HepG2 (cell line): ENCODE results near the gene PDZD7. TPM values are rescaled to one million over a fixed set of nuclear protein-coding genes. Genes with fewer than 3 reads are reported as not detected.

Source experiments
- ARNTL ChIP-seq: sonication (generic); formaldehyde crosslinking; IDR thresholded peaks from 2 replicates; pipeline ENCODE4 v1.4.0; 2020; ENCODE audit warnings: mild to moderate bottlenecking, missing genetic modification reagents
- HMGXB3 ChIP-seq: sonication (generic); formaldehyde crosslinking; IDR thresholded peaks from 2 replicates; pipeline ENCODE4 v1.4.0; 2020; ENCODE audit warnings: missing genetic modification reagents, borderline replicate concordance
- HOXA5 ChIP-seq: sonication (generic); formaldehyde crosslinking; IDR thresholded peaks from 2 replicates; pipeline ENCODE4 v1.4.0; 2020; ENCODE audit warnings: missing genetic modification reagents
- IKZF1 ChIP-seq: fragments of 450-650 bp; IDR thresholded peaks from 2 replicates; pipeline ENCODE4 v1.7.1; 2016
- IKZF5 ChIP-seq: IDR thresholded peaks from 2 replicates; pipeline ENCODE4 v1.6.1; 2018; ENCODE audit warnings: missing genetic modification reagents, mild to moderate bottlenecking, missing compliant biosample characterization
- IRF1 ChIP-seq: sonication (generic); formaldehyde crosslinking; IDR thresholded peaks from 2 replicates; pipeline ENCODE4 v1.4.0; 2020; ENCODE audit warnings: low read depth, mild to moderate bottlenecking, missing genetic modification reagents
- ISX ChIP-seq: sonication (generic); formaldehyde crosslinking; conservative IDR thresholded peaks from 2 replicates; pipeline ENCODE4 v1.5.0; 2020; ENCODE audit warnings: missing genetic modification reagents
- MLXIP ChIP-seq: sonication (generic); formaldehyde crosslinking; IDR thresholded peaks from 2 replicates; pipeline ENCODE4 v1.9.0; 2021; ENCODE audit warnings: missing genetic modification reagents, borderline replicate concordance
- MTF2 ChIP-seq: sonication (generic); formaldehyde crosslinking; IDR thresholded peaks from 2 replicates; pipeline ENCODE4 v1.5.0; 2020; ENCODE audit warnings: missing genetic modification reagents, borderline replicate concordance
- MXD4 ChIP-seq: IDR thresholded peaks from 2 replicates; pipeline ENCODE4 v1.6.1; 2016; ENCODE audit warnings: mild to moderate bottlenecking, missing biosample characterization, missing genetic modification reagents
- NFIB ChIP-seq: sonication (generic); formaldehyde crosslinking; IDR thresholded peaks from 2 replicates; pipeline ENCODE4 v1.9.0; 2021; ENCODE audit warnings: missing genetic modification reagents, mild to moderate bottlenecking, borderline replicate concordance
- NR2F2 ChIP-seq: IDR thresholded peaks from 2 replicates; pipeline ENCODE4 v1.6.1; 2012; ENCODE audit warnings: low read depth, inconsistent platforms, borderline replicate concordance
- POLR2AphosphoS5 ChIP-seq: IDR thresholded peaks from 2 replicates; pipeline ENCODE4 v1.6.1; 2012; ENCODE audit warnings: low read depth, low read length
- SALL2 ChIP-seq: sonication (generic); formaldehyde crosslinking; IDR thresholded peaks from 2 replicates; pipeline ENCODE4 v1.8.1; 2023; ENCODE audit warnings: mild to moderate bottlenecking, missing genetic modification reagents, inconsistent platforms
- SMYD3 ChIP-seq: sonication (generic); formaldehyde crosslinking; IDR thresholded peaks from 2 replicates; pipeline ENCODE4 v1.8.1; 2023; ENCODE audit warnings: mild to moderate bottlenecking, missing genetic modification reagents
- SP5 ChIP-seq: IDR thresholded peaks from 2 replicates; pipeline ENCODE4 v1.6.1; 2016; ENCODE audit warnings: low read depth, borderline replicate concordance
- SRSF9 ChIP-seq: fragments of 200-400 bp; formaldehyde crosslinking; IDR thresholded peaks from 2 replicates; pipeline ENCODE4 v1.6.1; 2018; ENCODE audit warnings: borderline replicate concordance, mild to moderate bottlenecking, low read depth, low read length; ENCODE audit not compliant: insufficient read depth, poor library complexity, severe bottlenecking
- ZFP1 ChIP-seq: IDR thresholded peaks from 2 replicates; pipeline ENCODE4 v1.6.1; 2016
- ZKSCAN5 ChIP-seq: sonication (generic); formaldehyde crosslinking; IDR thresholded peaks from 2 replicates; pipeline ENCODE4 v1.5.1; 2020; ENCODE audit warnings: mild to moderate bottlenecking, missing genetic modification reagents
- ZNF235 ChIP-seq: sonication (generic); formaldehyde crosslinking; IDR thresholded peaks from 2 replicates; pipeline ENCODE4 v1.8.1; 2023; ENCODE audit warnings: mild to moderate bottlenecking, missing genetic modification reagents, borderline replicate concordance
- ZNF558 ChIP-seq: sonication (generic); formaldehyde crosslinking; IDR thresholded peaks from 2 replicates; pipeline ENCODE4 v1.9.0; 2022; ENCODE audit warnings: mild to moderate bottlenecking, missing genetic modification reagents, borderline replicate concordance
- polyA plus RNA-seq, 8 experiments: library from polyadenylated mRNA; depleted of rRNA in 3 of 8; stranded (reverse) in 7 of 8; unstranded in 1 of 8; fragments of >200 nt; fragmentation: Illumina TruSeq in 4 of 8; extraction: Trizol in 4 of 8; gene quantifications; 2 replicates each; pipeline versions ENCODE4 v1.2.1 to v1.2.3, GENCODE V29; 2011 to 2016; ENCODE audit warnings: low read depth in 4 of 8, missing spikeins in 1 of 8, mixed read lengths in 1 of 8; ENCODE audit not compliant: insufficient read depth in 1 of 8
- total RNA-seq, 5 experiments: library from RNA; depleted of rRNA; stranded (reverse); fragments of >200 nt; fragmentation: Illumina TruSeq; extraction: Trizol; gene quantifications; 2 replicates each; pipeline ENCODE4 v1.2.3, GENCODE V29; 2016; ENCODE audit warnings: low read depth in 1 of 5

Gene PDZD7
- total and polyA plus RNA-seq, 2 of the 13 experiments (the other 11 are each of a cell fraction or from before 2014, with no cell fraction given), result 0.58 to 0.73 TPM

- TF ChIP-seq NFIB (CRISPR knock-in tag) (no peak), IRF1 (CRISPR knock-in tag) (no peak), MTF2 (no peak), HMGXB3 (CRISPR knock-in tag) (no peak), SALL2 (CRISPR knock-in tag) (no peak; the same call in 1 of the 2 replicates), MLXIP (no peak), ZKSCAN5 (CRISPR knock-in tag) (peak; percentile 81; the same call in 1 of the 2 replicates), HOXA5 (CRISPR knock-in tag) (no peak), SMYD3 (CRISPR knock-in tag) (no peak), SP5 (peak; percentile 76; the same call in 1 of the 2 replicates), ZNF235 (CRISPR knock-in tag) (no peak), ISX (CRISPR knock-in tag) (no peak), ZNF558 (no peak), IKZF1 (no peak), SRSF9 (no peak), IKZF5 (no peak), ARNTL (CRISPR knock-in tag) (no peak), ZFP1 (CRISPR knock-in tag) (no peak), POLR2AphosphoS5 (no peak), MXD4 (no peak), NR2F2 (no peak)
Measured at GRCh38 chr10:101008823-101009423, 22.0 kb downstream of the PDZD7 start (continued).
